OCI-LY1 (cell line): ENCODE measurements around the gene CEP164.
"Not testable (repeated sequence)": the region's sequence is repeated elsewhere in the genome, so short reads cannot be mapped to it uniquely, and the experiment has no call there.

Experiments
- H2AFZ ChIP-seq: fragments of 200-600 bp; sonication (generic), shearing (Covaris generic); 2 replicates; pipeline ENCODE4 v1.6.0; 2014; ENCODE audit warnings: antibody characterized with exemption, mild to moderate bottlenecking, low read length
- H3F3A ChIP-seq: fragments of 200-600 bp; sonication (generic), shearing (Covaris generic); 2 replicates; pipeline ENCODE4 v1.6.0; 2014; ENCODE audit warnings: mild to moderate bottlenecking, antibody characterized with exemption, low read length, moderate library complexity; ENCODE audit not compliant: insufficient read depth
- H3K27ac ChIP-seq: fragments of 200-600 bp; sonication (generic); 2 replicates; pipeline ENCODE4 v1.5.1; 2014; ENCODE audit warnings: low read length, mixed run types, mild to moderate bottlenecking, low read depth; ENCODE audit not compliant: poor library complexity, severe bottlenecking
- H3K27me3 ChIP-seq: fragments of 200-600 bp; sonication (generic); 2 replicates; pipeline ENCODE4 v1.6.0; 2014; ENCODE audit warnings: antibody characterized with exemption, mild to moderate bottlenecking, low read length, moderate library complexity; ENCODE audit not compliant: insufficient read depth
- H3K36me3 ChIP-seq: fragments of 200-600 bp; sonication (generic); 2 replicates; pipeline ENCODE4 v1.6.1; 2014; ENCODE audit warnings: mild to moderate bottlenecking, antibody characterized with exemption, low read length, moderate library complexity, mixed read lengths; ENCODE audit not compliant: insufficient read depth
- H3K4me1 ChIP-seq: fragments of 200-600 bp; sonication (generic); 2 replicates; pipeline ENCODE4 v1.5.1; 2014; ENCODE audit warnings: mild to moderate bottlenecking, low read length, moderate library complexity; ENCODE audit not compliant: insufficient read depth, severe bottlenecking
- H3K4me2 ChIP-seq: fragments of 200-600 bp; sonication (generic), shearing (Covaris generic); 2 replicates; pipeline ENCODE4 v1.6.1; 2014; ENCODE audit warnings: low read length
- H3K4me3 ChIP-seq: fragments of 200-600 bp; sonication (generic); 2 replicates; pipeline ENCODE4 v1.5.1; 2014; ENCODE audit warnings: low read length, low read depth, mild to moderate bottlenecking, mixed read lengths; ENCODE audit not compliant: poor library complexity, severe bottlenecking
- H3K79me2 ChIP-seq: fragments of 200-600 bp; shearing (Covaris generic); 2 replicates; pipeline ENCODE4 v1.6.1; 2016; ENCODE audit warnings: mixed run types, low read length, mixed read lengths; ENCODE audit not compliant: insufficient read depth
- H3K9ac ChIP-seq: fragments of 200-600 bp; sonication (generic), shearing (Covaris generic); 2 replicates; pipeline ENCODE4 v1.6.1; 2014; ENCODE audit warnings: mild to moderate bottlenecking, low read length, mixed read lengths
- H3K9me2 ChIP-seq: fragments of 200-600 bp; sonication (generic), shearing (Covaris generic); 2 replicates; pipeline ENCODE4 v1.6.1; 2014; ENCODE audit warnings: low read depth, mild to moderate bottlenecking, low read length, mixed read lengths
- H3K9me3 ChIP-seq: fragments of 200-600 bp; shearing (Covaris generic); 2 replicates; pipeline ENCODE4 v1.6.1; 2014; ENCODE audit warnings: low read length, mixed read lengths
- H4K20me1 ChIP-seq: fragments of 200-600 bp; sonication (generic), shearing (Covaris generic); 2 replicates; pipeline ENCODE4 v1.6.0; 2016; ENCODE audit warnings: mild to moderate bottlenecking, low read length; ENCODE audit not compliant: insufficient read depth
- CTCF ChIP-seq: fragments of 200-600 bp; sonication (generic), shearing (Covaris generic); IDR thresholded peaks from 2 replicates; pipeline ENCODE4 v1.5.1; 2017; ENCODE audit warnings: mild to moderate bottlenecking, antibody characterized with exemption, low read length, moderate library complexity, mixed read lengths
- EZH2 ChIP-seq: fragments of 200-600 bp; sonication (generic), shearing (Covaris generic); IDR thresholded peaks from 2 replicates; pipeline ENCODE4 v1.8.0; 2017; ENCODE audit warnings: borderline replicate concordance, mixed run types, mild to moderate bottlenecking, antibody characterized with exemption, low read length, moderate library complexity, mixed read lengths

CEP164 gene

GRCh38 chr11:117454564-117454917, 126.9 kb downstream of the CEP164 start:
- Histone ChIP-seq H3K27me3 (no peaks in the 10 kb centered on the region; the same call in 1 of the 2 replicates), H3K27ac (no peak overlapping the region), H4K20me1 (no peaks in the 10 kb centered on the region), H2AFZ (no peak overlapping the region), H3K9me3 (no peaks in the 10 kb centered on the region), H3K4me3 (no peak overlapping the region), H3K36me3 (no peaks in the 10 kb centered on the region), H3F3A (no peaks in the 10 kb centered on the region), H3K4me1 (no peaks in the 10 kb centered on the region), H3K4me2 (no peak overlapping the region), H3K9me2 (no peaks in the 10 kb centered on the region), H3K79me2 (no peaks in the 10 kb centered on the region), H3K9ac (no peak overlapping the region)
- no peak for TF ChIP-seq EZH2
- no peak for TF ChIP-seq CTCF

- Histone ChIP-seq H3K27me3 (no peaks in the 10 kb centered on the region; the same call in 1 of the 2 replicates), H3K27ac (no peak overlapping the region), H3K9ac (no peak overlapping the region), H4K20me1 (no peaks in the 10 kb centered on the region), H3K4me1 (no peaks in the 10 kb centered on the region), H3K4me3 (no peak overlapping the region), H3K9me3 (no peaks in the 10 kb centered on the region), H3K36me3 (no peaks in the 10 kb centered on the region), H3K79me2 (no peaks in the 10 kb centered on the region), H2AFZ (no peak overlapping the region), H3K4me2 (no peak overlapping the region), H3F3A (no peaks in the 10 kb centered on the region), H3K9me2 (no peaks in the 10 kb centered on the region)
- TF ChIP-seq CTCF, result no peak
- TF ChIP-seq EZH2, result no peak
Observed at GRCh38 chr11:117456027-117456720, 128.5 kb downstream of the CEP164 start.

GRCh38 chr11:117456721-117457029, 129.0 kb downstream of the CEP164 start:
- not testable (repeated sequence) for H3K27me3 ChIP-seq, H3K9ac ChIP-seq, H3K79me2 ChIP-seq, H3K27ac ChIP-seq, H3K36me3 ChIP-seq, H3F3A ChIP-seq, H3K9me3 ChIP-seq, H4K20me1 ChIP-seq, H3K4me2 ChIP-seq, H3K4me1 ChIP-seq, H2AFZ ChIP-seq, H3K9me2 ChIP-seq, H3K4me3 ChIP-seq
